A673 (cell line): ENCODE measurements around the gene C6orf118. TPM values are rescaled to one million over a fixed set of nuclear protein-coding genes. Genes with fewer than 3 reads are reported as not detected.

ENCODE experiments used
- BruUV-seq: library from RNA; stranded (reverse); fragments of 400-500 nt; replicated peaks from 2 replicates; lab custom pipeline; 2021; lab: Mats Ljungman, UMichigan
- CTCF ChIA-PET: fragments of 300-600 bp; sonication (Branson Sonifier 250); formaldehyde crosslinking; loops from one replicate; lab custom pipeline; 2022; ENCODE audit warnings: antibody characterized with exemption; lab: Charles Lee
- POLR2A ChIA-PET: fragments of 300-600 bp; sonication (Branson Sonifier 250); formaldehyde crosslinking; loops from one replicate; lab custom pipeline; 2022; ENCODE audit warnings: antibody characterized with exemption; ENCODE audit not compliant: low non-redundant PET; lab: Charles Lee
- DNase-seq: peaks from one replicate; pipeline ENCODE4 v3.0.0-alpha.2; 2015; ENCODE audit warnings: low spot score
- H3K27ac ChIP-seq: fragments of 200-600 bp; sonication (generic); 2 replicates; pipeline ENCODE4 v1.5.1; 2016; ENCODE audit warnings: mixed run types, low read depth, mild to moderate bottlenecking, mixed read lengths, antibody characterized with exemption, low read length; ENCODE audit not compliant: poor library complexity, severe bottlenecking
- H3K27me3 ChIP-seq: fragments of 200-600 bp; sonication (generic); replicated peaks from 2 replicates; pipeline ENCODE4 v1.6.1; 2017; ENCODE audit warnings: mixed run types, low read depth, mild to moderate bottlenecking, mixed read lengths, antibody characterized with exemption, low read length; ENCODE audit not compliant: insufficient read depth, poor library complexity
- H3K36me3 ChIP-seq: fragments of 200-600 bp; sonication (generic); 2 replicates; pipeline ENCODE4 v1.6.1; 2016; ENCODE audit warnings: mixed run types, mild to moderate bottlenecking, mixed read lengths, antibody characterized with exemption, low read length; ENCODE audit not compliant: insufficient read depth, poor library complexity, severe bottlenecking
- H3K4me1 ChIP-seq: fragments of 200-600 bp; sonication (generic); 2 replicates; pipeline ENCODE4 v1.6.1; 2017; ENCODE audit warnings: mixed run types, mild to moderate bottlenecking, mixed read lengths, antibody characterized with exemption, low read length; ENCODE audit not compliant: insufficient read depth, poor library complexity, severe bottlenecking
- H3K4me3 ChIP-seq: fragments of 200-600 bp; sonication (generic); 2 replicates; pipeline ENCODE4 v1.5.1; 2016; ENCODE audit warnings: low read depth, mixed run types, mild to moderate bottlenecking, mixed read lengths, low read length; ENCODE audit not compliant: poor library complexity, severe bottlenecking
- H3K9me3 ChIP-seq: fragments of 200-600 bp; sonication (generic); 2 replicates; pipeline ENCODE4 v1.6.1; 2016; ENCODE audit warnings: mixed run types, low read depth, mild to moderate bottlenecking, mixed read lengths, antibody characterized with exemption, low read length; ENCODE audit not compliant: poor library complexity, severe bottlenecking
- CTCF ChIP-seq: fragments of 300-800, 200-600 bp; sonication (generic); conservative IDR thresholded peaks from 2 replicates; pipeline ENCODE4 v1.5.1; 2017; ENCODE audit warnings: low read depth, mild to moderate bottlenecking, antibody characterized with exemption, low read length, moderate library complexity, mixed read lengths
- EZH2 ChIP-seq: fragments of 200-600 bp; sonication (generic); IDR thresholded peaks from 2 replicates; pipeline ENCODE4 v1.6.1; 2017; ENCODE audit warnings: borderline replicate concordance, low read depth, mild to moderate bottlenecking, mixed read lengths, antibody characterized with exemption, low read length; ENCODE audit not compliant: poor library complexity, severe bottlenecking
- intact Hi-C: fragments of 100-400 bp; cut with micrococcal nuclease; formaldehyde crosslinking; loops from one replicate; pipeline ENCODE4 v1.10.0; 2022; ENCODE audit not compliant: unreplicated experiment
- total RNA-seq: library from RNA; stranded (reverse); gene quantifications from 2 replicates; pipeline ENCODE4 v1.2.3, GENCODE V29; 2021

Gene C6orf118
- total RNA-seq, 1 experiment from 2014 or later, result not detected

DNA sequence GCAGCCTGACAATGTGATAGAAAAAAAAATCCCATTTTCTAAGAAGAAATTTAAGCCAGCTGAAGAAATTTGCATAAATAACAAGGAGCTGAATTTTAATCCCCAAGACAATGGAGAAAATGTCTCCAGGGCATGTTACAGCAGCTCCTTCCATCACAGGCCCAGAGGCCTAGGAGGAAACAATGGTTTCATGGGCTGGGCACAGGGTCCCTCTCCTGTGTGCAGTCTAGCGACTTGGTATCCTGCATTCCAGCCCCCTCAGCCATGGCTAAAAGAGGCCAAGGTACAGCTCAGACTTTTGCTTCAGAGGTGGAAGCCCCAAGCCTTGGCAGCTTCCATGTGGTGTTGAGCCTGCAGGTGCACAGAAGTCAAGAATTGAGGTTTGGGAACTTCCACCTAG lies 73.1 kb downstream of the C6orf118 start:
- Histone ChIP-seq H3K36me3 (no peaks in the 10 kb centered on the region), H3K4me3 (no peak overlapping the region), H3K9me3 (peaks cover 3% of the 10 kb centered on the region), H3K27me3 (no peaks in the 10 kb centered on the region), H3K4me1 (no peaks in the 10 kb centered on the region), H3K27ac (no peak overlapping the region)
- no peak for TF ChIP-seq EZH2
- TF ChIP-seq CTCF, result no peak
- intact Hi-C loops, result loop anchor here (10.0 kb wide), 3 partner anchors 182 to 1812 kb away; no protein-coding TSS in a partner anchor
- no peak for DNase-seq
- POLR2A ChIA-PET, result no interaction called here
- no TSS peak for BruUV-seq
- CTCF ChIA-PET, result no interaction called here

DNA sequence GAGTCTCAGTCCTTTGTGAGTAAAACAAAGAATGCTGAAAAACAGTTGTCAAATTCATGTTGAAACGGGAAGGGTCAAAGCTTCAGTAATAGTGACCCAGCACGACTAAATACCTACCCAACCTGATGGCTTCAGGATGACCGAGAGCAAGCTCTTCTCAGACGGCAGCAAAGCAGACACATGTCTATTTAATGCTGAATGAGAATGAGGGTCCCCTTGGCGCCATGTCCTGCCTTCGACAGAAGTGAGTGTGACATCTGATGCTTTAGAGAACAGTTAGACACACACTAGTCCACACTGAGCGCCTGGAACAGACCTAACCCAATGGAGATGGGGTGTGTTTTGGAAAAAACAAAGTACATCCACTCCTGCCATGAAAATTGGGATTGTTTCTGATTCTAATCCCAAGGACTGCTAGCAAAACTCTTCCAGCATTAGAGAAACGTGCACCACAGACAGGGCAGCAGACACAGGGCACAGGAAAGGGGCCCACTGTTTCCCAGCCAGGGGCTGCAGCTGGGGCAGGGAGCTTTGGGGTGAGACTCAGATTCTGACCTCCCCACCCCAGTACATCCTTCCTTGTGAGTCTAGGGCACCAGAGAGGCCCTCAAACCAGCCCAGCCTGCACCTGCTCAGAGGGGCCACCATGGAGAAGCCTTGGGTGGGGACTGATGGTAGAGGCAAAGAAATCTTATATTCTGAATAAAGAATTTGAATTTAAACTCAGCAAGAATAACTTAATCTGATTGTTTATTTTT lies 76.5 kb downstream of the C6orf118 start:
- TF ChIP-seq EZH2, result no peak
- no peak for TF ChIP-seq CTCF
- CTCF ChIA-PET, result no interaction called here
- no peak for DNase-seq
- Histone ChIP-seq H3K4me3 (no peak overlapping the region), H3K27me3 (no peaks in the 10 kb centered on the region), H3K4me1 (no peaks in the 10 kb centered on the region), H3K9me3 (peaks cover 3% of the 10 kb centered on the region), H3K36me3 (no peaks in the 10 kb centered on the region), H3K27ac (no peak overlapping the region)
- POLR2A ChIA-PET, result no interaction called here
- no TSS peak for BruUV-seq
- intact Hi-C loops, result loop anchor here (10.0 kb wide), 3 partner anchors 178 to 1808 kb away; no protein-coding TSS in a partner anchor

- POLR2A ChIA-PET, result no interaction called here
- intact Hi-C loops, result loop anchor here (10.0 kb wide), 3 partner anchors 177 to 1807 kb away; no protein-coding TSS in a partner anchor
- Histone ChIP-seq H3K27me3 (no peaks in the 10 kb centered on the region), H3K27ac (no peak overlapping the region), H3K4me1 (no peaks in the 10 kb centered on the region), H3K4me3 (no peak overlapping the region), H3K9me3 (no peaks in the 10 kb centered on the region), H3K36me3 (no peaks in the 10 kb centered on the region)
- CTCF ChIA-PET, result interaction anchor here (0.5 to 1.0 kb wide), 2 partner anchors 176 to 1366 kb away, joined by 3 to 5 read pairs; no protein-coding TSS in a partner anchor
- DNase-seq, result peak; percentile 53
- TF ChIP-seq CTCF (peak; percentile 70), EZH2 (no peak)
- no TSS peak for BruUV-seq
Observed at GRCh38 chr6:165231581-165232561, 77.5 kb downstream of the C6orf118 start.
